ES-I3 (cell line): ENCODE results near the gene NSUN4.
"Not testable (repeated sequence)": the region's sequence is repeated elsewhere in the genome, so short reads cannot be mapped to it uniquely, and the experiment has no call there.

Experiments used
- H3K36me3 ChIP-seq: 2 replicates; pipeline ENCODE4 v1.6.1; 2013; ENCODE audit warnings: mild to moderate bottlenecking, low read length, control low read depth, moderate library complexity; ENCODE audit not compliant: insufficient read depth
- H3K4me1 ChIP-seq: 2 replicates; pipeline ENCODE4 v1.6.1; 2013; ENCODE audit warnings: mild to moderate bottlenecking, control low read depth, low read length; ENCODE audit not compliant: insufficient read depth
- H3K9ac ChIP-seq: 2 replicates; pipeline ENCODE4 v1.6.1; 2013; ENCODE audit warnings: low read depth, mild to moderate bottlenecking, low read length, moderate library complexity
- H3K9me3 ChIP-seq: 2 replicates; pipeline ENCODE4 v1.6.1; 2013; ENCODE audit warnings: mild to moderate bottlenecking, low read length, moderate library complexity; ENCODE audit not compliant: control insufficient read depth, insufficient read depth

Gene NSUN4

GRCh38 chr1:46315669-46316403 lies 24.8 kb upstream of the NSUN4 start:
- Histone ChIP-seq H3K9ac (no peak overlapping the region), H3K9me3 (no peaks in the 10 kb centered on the region), H3K4me1 (0 out of 2 replicates have a peak, but pooled peaks cover 3% of the 10 kb centered on the region), H3K36me3 (peaks cover 31% of the 10 kb centered on the region)

DNA sequence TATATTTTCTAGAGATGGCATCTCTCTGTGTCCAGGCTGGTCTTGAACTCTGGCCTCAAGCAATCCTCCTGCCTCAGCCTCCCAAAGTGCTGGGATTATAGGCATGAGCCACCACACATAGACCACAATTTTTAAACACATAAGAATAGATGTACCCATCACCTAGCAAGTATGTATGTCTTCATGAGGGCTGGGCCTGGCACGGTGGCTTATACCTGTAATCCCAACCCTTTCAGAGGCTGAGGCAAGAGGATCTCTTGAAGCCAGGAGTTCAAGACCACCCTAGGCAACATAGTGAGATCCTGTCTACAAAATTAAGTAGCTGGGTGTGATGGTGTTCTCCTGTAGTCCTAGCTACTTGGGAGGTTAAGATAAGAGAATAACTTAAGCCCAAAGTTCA lies 23.3 kb upstream of the NSUN4 start:
- Histone ChIP-seq H3K9ac (no peak overlapping the region), H3K9me3 (no peaks in the 10 kb centered on the region), H3K36me3 (peaks cover 24% of the 10 kb centered on the region), H3K4me1 (0 out of 2 replicates have a peak, but pooled peaks cover 3% of the 10 kb centered on the region)

- H3K9me3 ChIP-seq, H3K4me1 ChIP-seq, H3K9ac ChIP-seq: not testable (repeated sequence)
- H3K36me3 ChIP-seq = peaks cover 16% of the 10 kb centered on the region
Observed at GRCh38 chr1:46319301-46319700, 21.3 kb upstream of the NSUN4 start.

DNA sequence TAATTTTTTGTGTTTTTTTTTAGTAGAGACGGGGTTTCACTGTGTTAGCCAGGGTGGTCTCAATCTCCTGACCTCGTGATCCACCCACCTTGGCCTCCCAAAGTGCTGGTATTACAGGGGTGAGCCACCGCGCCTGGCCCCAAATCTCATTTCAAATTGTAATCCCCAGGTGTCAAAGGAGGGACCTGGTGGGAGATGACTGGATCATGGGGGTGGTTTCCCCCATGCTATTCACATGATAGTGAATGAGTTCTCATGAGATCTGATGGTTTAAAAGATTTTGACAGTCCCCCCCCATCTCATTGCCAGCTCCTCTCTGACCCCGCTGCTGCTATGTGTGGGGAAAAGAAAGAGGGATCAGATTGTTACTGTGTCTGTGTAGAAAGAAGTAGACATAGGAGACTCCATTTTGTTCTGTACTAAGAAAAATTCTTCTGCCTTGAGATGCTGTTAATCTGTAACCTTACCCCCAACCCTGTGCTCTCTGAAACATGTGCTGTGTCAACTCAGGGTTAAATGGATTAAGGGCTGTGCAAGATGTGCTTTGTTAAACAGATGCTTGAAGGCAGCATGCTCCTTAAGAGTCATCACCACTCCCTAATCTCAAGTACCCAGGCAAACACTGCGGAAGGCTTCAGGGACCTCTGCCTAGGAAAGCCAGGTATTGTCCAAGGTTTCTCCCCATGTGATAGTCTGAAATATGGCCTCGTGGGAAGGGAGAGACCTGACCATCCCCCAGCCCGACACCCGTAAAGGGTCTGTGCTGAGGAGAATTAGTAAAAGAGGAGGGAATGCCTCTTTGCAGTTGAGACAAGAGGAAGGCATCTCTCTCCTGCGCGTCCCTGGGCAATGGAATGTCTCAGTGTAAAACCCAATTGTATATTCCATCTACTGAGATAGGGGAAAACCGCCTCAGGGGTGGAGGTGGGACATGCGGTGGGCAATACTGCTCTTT lies 20.4 kb upstream of the NSUN4 start:
- not testable (repeated sequence) for H3K4me1 ChIP-seq, H3K9me3 ChIP-seq, H3K9ac ChIP-seq
- H3K36me3 ChIP-seq = peaks cover 10% of the 10 kb centered on the region

GRCh38 chr1:46322191-46322590 lies 18.4 kb upstream of the NSUN4 start:
- not testable (repeated sequence) for H3K36me3 ChIP-seq, H3K9me3 ChIP-seq, H3K4me1 ChIP-seq, H3K9ac ChIP-seq

DNA sequence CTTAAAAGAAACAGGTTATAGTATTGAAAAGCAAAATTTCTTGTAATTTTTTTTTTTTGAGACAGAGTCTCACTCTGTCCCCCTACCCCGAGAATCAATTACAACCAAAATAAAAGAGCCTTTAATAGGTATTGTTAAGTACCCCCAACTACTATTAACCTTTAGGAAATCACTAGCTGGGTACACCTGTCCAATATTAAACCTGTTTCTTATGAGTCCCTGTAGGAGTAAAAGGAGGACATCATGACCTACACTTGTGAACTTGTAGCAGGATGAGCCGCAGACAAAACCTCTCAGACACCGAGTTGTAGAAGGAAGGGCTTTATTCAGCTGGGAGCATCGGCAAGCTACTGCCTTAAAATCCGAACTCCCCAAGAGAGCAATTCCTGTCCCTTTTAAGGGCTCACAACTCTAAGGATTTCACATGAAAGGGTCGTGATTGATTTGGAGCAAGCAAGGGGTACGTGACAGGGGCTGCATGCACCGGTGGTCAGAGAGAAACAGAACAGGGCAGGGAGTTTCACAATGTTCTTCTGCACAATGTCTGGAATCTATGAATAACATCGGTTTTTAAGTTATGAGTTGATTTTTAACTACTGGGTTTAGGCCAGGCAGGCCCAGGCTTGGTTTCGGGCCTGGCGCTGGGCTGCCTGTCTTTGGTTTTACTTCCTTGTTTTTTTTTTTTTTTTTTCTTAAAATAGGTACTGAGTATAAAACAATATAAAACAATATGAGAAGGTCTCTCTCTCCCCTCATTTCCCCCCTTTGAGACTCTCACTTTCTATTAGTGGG lies 15.1 kb upstream of the NSUN4 start:
- H3K9ac ChIP-seq, H3K36me3 ChIP-seq, H3K4me1 ChIP-seq, H3K9me3 ChIP-seq: not testable (repeated sequence)

DNA sequence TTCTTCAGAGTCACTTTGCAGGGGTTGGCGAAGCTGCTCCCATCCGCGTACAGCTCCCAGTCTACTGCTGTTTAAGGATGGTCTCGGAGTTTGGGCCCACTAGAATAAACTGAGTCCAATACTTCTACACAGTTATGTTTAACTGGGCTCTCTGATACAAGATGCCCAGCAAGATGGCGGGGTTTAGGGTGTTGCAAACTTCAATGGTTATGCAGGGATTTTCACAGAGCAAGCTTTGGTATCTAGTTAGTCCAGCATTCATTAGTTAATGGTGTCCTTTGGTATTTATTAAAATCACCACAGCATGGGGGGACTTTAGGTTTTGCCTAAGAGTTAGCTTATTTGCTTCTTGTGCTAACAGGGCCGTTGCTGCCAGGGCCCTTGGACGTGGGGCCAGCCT lies 12.4 kb upstream of the NSUN4 start:
- H3K36me3 ChIP-seq, H3K9ac ChIP-seq, H3K4me1 ChIP-seq, H3K9me3 ChIP-seq: not testable (repeated sequence)

- not testable (repeated sequence) for H3K4me1 ChIP-seq, H3K9ac ChIP-seq, H3K9me3 ChIP-seq, H3K36me3 ChIP-seq
Observed at GRCh38 chr1:46329807-46330206, 10.8 kb upstream of the NSUN4 start.

GRCh38 chr1:46330381-46330780 lies 10.2 kb upstream of the NSUN4 start:
- not testable (repeated sequence) for H3K36me3 ChIP-seq, H3K9me3 ChIP-seq, H3K9ac ChIP-seq, H3K4me1 ChIP-seq

DNA sequence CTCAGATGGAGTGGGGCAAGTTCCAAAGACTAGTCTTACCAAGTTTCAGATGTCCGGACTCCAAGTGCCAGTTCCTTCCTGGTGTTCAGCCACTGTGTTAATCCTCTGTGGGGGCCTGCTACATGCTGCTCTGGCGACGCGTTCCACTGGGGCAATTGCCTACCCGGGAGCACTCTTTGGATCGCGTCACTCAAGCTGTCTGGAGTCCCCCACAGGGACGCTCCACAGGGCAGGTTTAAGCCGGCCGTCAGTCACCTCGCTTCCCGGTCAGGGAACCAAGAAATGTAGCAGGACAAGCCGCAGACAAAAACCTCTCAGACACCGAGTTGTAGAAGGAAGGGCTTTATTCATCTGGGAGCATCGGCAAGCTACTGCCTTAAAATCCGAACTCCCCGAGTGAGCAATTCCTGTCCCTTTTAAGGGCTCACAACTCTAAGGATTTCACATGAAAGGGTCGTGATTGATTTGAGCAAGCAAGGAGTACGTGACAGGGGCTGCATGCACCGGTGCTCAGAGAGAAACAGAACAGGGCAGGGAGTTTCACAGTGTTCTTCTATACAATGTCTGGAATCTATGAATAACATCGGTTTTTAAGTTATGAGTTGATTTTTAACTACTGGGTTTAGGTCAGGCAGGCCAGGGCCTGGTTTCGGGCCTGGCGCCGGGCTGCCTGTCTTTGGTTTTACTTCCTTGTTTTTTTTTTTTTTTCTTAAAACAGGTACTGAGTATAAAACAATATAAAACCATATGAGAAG lies 8.6 kb upstream of the NSUN4 start:
- H3K9me3 ChIP-seq, H3K9ac ChIP-seq, H3K4me1 ChIP-seq, H3K36me3 ChIP-seq: not testable (repeated sequence)

- H3K4me1 ChIP-seq = peaks cover 7% of the 10 kb centered on the region; the same call in 1 of the 2 replicates
- H3K9ac ChIP-seq = no peak overlapping the region
- no peaks in the 10 kb centered on the region for H3K9me3 ChIP-seq
- H3K36me3 ChIP-seq = no peaks in the 10 kb centered on the region
Observed at GRCh38 chr1:46333300-46334029, 7.1 kb upstream of the NSUN4 start.

GRCh38 chr1:46334030-46334384 lies 6.6 kb upstream of the NSUN4 start:
- Histone ChIP-seq H3K36me3 (no peaks in the 10 kb centered on the region), H3K9ac (no peak overlapping the region), H3K9me3 (no peaks in the 10 kb centered on the region), H3K4me1 (peaks cover 4% of the 10 kb centered on the region; the same call in 1 of the 2 replicates)

DNA sequence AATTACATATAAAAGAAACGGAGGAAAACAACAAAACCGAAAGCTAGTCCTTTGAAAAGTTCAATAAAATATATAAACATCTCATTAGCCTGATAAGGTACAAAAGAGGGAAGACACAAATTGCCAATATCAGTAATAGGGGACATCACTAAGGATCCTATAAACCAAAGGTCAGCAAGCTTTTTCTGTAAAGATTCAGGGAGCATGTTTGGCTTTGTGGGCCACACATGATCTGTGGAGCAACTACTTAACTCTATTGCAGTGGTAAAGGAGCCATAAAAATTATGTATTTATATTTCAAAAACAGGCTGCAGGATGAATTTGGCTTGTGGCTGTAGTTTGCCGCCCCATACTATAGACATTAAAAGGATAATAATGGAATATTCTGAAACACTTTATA lies 5.5 kb upstream of the NSUN4 start:
- Histone ChIP-seq H3K9ac (no peak overlapping the region), H3K36me3 (no peaks in the 10 kb centered on the region), H3K4me1 (no peaks in the 10 kb centered on the region; the same call in 1 of the 2 replicates), H3K9me3 (no peaks in the 10 kb centered on the region)
